ENCODE measurements around the gene BUB1.
"Not testable (repeated sequence)": the region's sequence is repeated elsewhere in the genome, so short reads cannot be mapped to it uniquely, and the experiment has no call there.

BUB1 gene

DNA sequence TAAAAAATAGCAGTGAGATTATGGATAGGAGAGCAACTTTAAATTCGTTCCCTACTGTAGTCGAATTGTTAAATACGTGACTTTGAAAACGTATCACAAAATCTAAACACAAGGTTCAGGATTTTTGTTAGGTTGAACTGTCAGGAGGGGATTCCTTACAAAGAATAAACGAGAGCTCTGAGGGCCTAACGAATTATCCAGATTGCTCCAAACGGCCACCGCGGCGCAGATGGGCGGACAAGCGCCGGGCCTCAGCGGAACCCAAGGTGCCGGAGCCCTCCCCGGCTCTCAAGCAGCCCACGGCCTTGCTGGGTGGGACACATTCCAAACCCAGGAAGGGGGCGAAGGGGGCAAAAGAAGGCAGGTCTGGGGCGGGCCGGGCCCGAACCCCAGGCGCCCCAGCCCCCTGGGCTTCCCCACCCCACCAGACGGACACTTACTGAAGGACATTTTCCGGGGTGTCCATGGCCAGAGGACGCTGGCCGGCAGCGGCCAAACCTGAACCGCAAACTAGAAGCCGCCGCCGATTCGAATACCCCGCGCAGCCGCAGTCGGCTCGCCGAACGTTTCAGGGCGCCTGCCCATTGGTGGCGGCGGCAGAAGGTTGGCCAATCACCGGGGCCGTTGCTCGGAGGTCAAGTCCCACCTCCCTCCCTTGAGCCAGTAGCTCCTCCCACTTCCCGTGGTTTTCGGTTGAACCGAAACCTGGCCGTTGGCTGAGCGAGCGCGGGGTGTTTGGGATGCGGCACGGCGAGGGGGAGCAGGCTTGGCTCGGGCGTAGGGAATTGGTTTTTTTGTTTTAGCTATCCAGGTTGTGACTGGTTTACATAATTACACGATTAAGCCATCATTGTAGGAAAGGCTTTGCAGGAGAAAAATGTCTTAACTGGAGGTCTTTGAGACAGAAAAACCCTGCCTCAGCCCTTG is at the start of gene BUB1:
TSS of gene BUB1 (minus strand) at position 534 of the 927 bp plus-strand sequence. CDS start at position 466, 68 bp downstream.
- DNase-seq = peak; percentile 95 to 96

- DNase-seq = no peak
These were observed 48.4 kb upstream of the BUB1 start for GRCh38 chr2:110726285-110726684.

GRCh38 chr2:110725859-110726258 is 48.0 kb upstream of the BUB1 start:
- no peak for DNase-seq

GRCh38 chr2:110725370-110725769 is 47.5 kb upstream of the BUB1 start:
- DNase-seq = no peak

GRCh38 chr2:110724820-110725219 is 47.0 kb upstream of the BUB1 start:
- no peak for DNase-seq

DNA sequence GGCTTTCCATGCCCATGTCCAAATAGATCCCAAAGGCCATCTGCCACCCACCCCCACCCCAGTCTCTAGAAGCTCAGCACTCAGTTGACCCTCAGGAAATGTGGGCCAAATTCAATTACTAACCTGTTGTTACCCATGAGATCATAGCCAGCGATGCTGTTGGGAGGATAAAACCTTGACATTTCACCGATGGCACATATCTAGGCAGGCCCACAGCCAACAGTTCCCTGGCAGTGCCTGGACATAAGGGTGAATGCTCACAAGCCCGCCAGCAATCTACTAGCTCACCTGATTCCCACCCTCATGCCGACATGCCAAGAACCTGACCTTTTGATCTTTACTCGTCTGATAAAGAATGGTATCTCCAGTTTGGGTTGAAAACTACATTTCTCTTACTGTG is 42.7 kb upstream of the BUB1 start:
- DNase-seq = no peak

- no peak for DNase-seq
These were observed 41.1 kb upstream of the BUB1 start for GRCh38 chr2:110718990-110719389.

GRCh38 chr2:110718382-110718781 is 40.5 kb upstream of the BUB1 start:
- DNase-seq = no peak

DNA sequence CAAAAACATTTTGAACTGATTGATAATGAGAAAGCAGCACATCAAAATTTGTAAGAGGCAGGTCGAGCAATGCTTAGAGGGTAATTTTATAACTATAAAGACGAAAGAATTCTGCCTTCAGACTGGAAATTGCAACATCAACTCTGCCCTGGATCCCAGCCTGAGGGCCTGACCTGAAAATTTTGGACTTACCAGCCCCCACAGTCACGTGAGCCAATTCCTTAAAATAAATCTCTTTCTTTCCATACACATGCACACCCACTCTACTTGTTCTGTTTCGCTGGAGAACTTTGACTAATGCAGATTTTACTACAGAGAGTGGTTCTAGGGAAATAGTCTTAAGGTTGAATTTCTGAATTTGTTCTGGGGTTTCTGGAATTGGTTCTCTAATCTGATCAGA is 39.9 kb upstream of the BUB1 start:
- no peak for DNase-seq

DNA sequence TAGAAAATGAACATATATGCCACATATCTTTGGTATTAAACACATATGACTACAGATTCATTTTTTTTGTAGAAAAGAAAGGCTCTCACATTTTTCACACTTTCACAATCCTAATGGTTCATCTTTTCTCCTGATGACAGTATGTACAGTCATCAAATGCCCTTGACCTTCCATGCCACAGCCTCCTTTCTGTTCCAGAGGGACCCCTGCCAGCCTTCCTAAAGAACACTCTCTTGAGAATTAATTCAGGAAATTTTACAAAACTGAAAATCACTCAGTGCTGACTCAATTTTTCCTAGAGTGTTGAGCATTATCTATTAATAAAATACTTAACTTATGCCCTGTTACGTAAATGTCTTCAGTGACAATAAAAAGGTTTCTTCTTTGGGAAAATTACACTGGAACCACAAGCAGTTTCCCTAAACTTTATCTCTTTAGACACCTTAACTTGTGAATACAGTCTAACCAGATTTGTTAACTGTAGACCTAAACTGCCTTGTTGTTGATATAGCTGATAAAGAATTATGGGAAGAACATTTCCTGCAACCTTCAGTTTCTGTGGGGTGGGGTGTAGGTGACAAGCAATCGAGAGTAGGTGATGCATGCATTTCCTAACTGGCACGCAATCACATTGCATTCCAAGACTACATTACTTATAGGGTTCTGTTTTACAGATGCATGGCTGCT is 39.2 kb upstream of the BUB1 start:
- no peak for DNase-seq

DNA sequence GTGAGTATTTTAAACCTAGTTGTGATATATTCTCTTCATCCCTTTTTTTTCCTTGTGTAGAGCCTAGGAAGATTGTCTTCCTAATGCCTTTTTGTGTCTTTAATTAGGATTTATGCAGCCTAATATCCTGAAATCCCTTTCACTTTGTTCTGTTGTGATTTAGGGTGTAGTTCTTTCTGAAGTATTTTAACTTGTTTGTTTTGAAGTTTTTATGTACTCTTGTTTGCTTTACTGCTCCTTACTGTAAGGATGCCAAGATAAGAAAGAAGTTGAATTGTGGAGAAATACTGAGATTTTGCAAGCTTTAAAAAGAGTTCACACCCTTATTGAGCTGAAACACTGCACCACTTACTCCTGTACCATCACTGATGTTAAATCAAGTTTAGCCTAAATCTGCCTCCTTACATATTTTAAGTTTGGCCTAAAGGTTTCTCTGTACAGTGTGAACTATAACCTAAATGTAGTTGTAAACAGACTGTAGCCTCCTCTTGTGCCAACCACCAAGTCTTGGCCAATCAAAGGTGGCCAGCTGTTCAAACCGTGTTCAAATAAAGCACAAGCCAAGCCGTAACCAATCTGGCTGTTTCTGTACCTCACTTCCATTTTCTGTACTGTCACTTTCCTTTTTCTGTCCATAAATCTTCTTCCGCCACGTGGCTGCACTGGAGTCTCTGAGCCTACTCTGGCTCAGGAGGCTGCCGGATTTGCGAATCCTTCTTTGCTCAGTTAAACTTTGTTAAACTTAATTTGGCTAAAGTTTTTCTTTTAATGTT is 36.8 kb upstream of the BUB1 start:
- DNase-seq = no peak

DNA sequence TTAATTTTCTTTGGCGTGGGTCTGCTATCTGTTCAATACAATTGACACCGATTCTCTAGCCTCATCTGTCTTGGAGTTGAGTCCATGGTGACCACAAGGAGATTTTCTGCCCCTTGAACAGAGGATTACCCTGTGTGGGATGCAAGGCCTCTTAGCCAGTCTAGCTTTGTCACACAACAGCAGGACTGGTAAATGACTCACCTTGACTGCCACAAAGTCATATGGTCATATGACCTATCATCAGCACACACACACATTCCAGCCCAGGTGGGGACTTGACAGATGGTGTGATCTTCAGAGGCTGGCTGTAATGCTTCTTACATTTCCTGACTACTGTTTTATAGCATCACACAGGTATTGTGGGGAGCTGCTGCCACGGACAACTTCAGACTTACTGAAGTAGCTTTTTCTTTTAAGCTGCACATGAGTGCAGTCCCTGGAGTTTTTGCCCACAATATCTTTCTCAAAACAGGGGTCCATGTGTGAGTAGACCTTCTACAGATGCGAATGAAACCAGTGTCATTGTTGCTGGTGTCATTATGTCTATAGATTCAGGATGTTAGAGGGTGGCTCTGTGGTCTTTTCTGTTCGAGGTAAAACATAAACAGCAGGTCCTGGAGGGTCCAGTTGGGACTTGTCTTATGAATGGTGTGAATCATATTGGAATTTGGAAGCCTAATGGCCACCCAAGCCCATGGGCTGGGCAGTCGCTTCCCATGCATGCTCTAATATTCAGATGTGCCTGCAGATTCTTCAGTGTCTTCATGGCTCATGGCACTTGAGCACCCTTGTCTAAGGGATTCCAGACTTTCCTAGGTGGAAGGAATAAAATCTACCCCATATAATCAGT is 35.9 kb upstream of the BUB1 start:
- no peak for DNase-seq

DNA sequence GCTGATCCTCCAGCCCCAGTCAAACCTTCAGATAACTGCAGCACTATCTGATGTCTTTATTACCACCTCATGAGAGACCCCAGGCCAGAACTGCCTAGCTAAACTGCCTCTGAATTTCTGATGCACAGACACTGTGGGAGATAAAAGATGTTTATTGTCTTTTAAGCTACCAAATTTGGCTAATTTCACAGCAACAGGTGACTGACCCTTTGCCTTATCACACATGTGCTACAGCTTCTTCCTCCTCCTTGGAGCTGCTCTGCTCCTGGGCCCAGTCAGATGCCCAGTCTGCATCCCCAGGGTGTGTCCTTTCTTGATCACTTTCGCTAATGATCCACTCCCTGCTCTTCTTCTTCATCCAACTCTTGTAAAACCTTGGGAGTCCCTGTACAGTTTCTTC is 34.9 kb upstream of the BUB1 start:
- no peak for DNase-seq

DNA sequence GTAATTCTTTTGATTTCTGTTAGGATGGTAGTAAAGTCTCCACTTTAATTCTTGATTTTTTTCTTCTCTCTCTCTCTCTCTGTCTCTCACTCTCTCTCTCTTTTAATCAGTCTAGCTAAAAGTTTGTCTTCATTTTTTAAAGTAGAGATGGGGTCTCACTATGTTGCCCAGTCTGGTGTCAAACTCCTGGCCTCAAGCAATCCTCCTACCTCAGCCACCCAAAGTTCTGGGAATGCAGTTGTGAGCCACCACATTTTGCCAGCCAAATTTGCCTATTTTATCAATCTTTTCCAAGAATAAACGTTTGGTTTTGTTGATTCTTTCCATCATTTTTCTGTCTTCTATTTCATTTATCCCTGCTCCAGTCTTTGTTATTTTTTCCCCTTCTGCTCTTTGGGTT is 30.6 kb upstream of the BUB1 start:
- no peak for DNase-seq

GRCh38 chr2:110707386-110707965 is 29.6 kb upstream of the BUB1 start:
- DNase-seq = no peak

DNA sequence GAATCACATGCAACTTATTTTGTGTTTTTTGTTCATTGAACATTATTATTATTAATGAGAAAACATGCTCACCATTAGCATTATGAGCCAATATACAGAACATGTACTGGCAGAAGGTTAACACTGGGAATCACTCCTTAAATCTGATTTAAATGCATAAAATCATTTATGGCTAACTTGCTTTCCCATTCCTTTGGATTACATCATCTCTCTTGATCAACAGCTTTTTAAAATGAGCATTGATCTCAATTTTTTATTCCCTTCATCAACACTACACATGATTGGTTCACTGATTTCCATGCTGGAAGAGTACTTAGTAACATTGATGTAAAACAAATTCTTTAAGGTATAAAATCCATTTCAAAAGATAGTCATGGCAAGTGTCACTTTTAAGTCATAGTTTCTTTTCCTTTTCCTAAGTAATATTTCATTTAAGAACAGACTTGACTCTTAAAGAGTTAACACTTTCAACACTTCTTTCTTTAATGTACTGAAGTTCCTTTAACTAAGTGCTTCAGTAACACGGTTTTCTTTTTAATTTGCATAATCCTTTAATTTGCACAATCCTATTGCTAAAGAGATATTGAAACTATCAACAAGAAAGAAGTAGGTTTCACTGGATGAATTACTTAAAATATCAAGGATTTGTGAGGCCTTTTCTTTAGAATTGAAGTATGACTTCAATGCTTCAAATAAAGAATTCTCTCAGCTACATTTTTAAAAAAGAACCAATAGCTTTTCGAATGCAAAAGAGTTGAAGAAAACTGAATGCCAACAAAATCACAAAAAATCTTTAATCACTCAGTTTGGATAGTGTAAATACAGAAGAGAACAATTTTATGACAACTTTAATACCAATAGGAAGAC is 24.9 kb upstream of the BUB1 start:
- DNase-seq = no peak

DNA sequence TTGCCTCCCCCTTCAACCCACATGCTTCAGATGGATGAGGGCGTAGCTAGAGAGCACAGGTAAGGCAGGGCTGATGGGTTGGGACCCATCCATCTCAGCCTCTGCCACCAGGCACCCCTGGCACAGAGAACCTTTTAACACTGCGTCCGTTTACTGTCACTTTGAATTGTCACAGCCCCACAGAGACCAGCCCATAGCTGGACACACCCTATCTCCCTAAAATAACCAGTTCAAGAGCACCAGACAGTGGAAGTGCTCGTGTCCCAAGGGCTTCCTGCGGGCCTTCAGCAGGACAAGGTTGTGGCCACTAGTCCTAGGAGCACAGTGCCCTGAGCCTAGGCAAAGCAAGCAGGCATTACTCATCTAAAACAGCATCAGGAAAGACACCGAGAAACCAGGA is 20.4 kb upstream of the BUB1 start:
- DNase-seq = not testable (repeated sequence)

DNA sequence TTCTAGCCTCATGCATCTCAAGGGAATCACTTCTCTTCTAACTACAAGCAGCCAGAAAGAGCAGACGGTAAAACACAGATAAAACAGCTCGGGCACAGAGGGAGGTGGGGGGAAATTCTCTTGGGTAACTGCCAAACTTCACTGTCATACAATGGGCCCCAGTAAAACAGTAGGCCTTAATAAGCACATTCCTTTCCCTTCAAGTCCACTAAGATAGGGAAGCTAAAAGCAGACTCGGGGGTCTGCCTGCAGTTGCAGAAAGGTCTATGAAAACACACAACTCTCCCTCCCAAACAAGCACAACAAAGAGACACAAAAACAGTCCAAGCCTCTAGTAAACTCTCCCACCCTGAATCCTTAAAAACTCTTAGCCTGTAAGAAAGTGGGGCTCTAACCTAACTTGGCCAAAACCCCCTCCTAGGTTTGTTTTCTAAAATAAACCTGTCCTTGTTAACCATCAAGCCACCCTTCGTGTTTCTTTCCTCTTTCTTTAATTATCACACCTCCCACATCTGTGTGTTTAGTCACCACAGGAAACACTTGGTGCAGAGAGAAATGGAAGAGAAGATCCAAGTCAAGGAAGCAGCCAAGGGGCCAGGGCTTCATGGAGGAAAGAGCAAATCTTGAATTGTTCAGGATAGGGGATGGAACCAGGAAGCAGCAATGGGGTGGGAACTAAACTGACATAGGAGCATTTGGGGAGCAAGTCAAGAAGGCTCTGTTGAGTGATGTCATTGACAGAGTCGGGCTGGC is 17.5 kb upstream of the BUB1 start:
- DNase-seq = not testable (repeated sequence)

DNA sequence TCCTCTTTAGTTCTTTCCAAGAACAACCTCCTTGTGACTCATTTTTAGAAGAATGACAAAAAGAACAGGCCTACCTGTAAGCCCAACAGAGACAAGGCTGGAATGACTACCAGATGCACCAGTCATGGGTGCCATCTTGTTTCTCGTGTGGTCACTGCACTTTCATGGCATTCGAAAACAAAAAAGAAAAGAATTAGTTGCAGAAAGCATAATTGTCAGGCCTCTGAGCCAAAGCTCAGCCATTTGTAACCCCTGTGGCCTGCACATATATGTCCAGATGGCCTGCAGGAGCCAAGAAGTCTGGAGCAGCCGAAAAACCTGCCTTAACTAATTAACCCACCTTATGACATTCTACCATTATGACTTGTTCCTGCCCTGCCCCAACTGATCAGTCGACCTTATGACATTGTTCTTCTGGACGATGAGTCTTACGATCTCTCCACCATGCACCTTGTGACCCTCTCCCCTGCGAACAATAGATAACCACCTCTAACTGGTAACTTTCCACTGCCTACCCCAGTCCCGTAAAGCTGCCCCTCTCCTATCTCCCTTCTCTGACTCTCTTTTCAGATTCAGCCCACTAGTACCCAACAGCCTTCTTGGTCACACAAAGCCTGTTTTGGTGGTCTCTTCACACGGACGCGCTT is 13.9 kb upstream of the BUB1 start:
- no peak for DNase-seq

Data from activated T-cell treated with anti-CD3 and anti-CD28 coated beads, Interleukin-2, amount 50 U/mL, for 48 hours (primary cell).